OCI-LY7 (cell line): ENCODE data around the gene ATP6V0A4. TPM values are rescaled to one million over a fixed set of nuclear protein-coding genes. Genes with fewer than 3 reads are reported as not detected.

Experiments used
- BruUV-seq: library from RNA; stranded (reverse); fragments of 400-500 nt; replicated peaks from 2 replicates; lab custom pipeline; 2021; lab: Mats Ljungman, UMichigan
- CTCF ChIA-PET: fragments of 300-600 bp; sonication (Branson Sonifier 250); formaldehyde crosslinking; loops from one replicate; lab custom pipeline; 2022; ENCODE audit warnings: antibody characterized with exemption; ENCODE audit not compliant: unreplicated experiment; lab: Charles Lee
- POLR2A ChIA-PET: fragments of 300-600 bp; sonication (Branson Sonifier 250); formaldehyde crosslinking; loops from one replicate; lab custom pipeline; 2022; ENCODE audit warnings: antibody characterized with exemption; lab: Charles Lee
- DNase-seq: peaks from one replicate; pipeline ENCODE4 v3.0.0-alpha.2; 2015; ENCODE audit warnings: low spot score
- H2AFZ ChIP-seq: fragments of 200-600 bp; sonication (generic), shearing (Covaris generic); 2 replicates; pipeline ENCODE4 v1.6.1; 2014; ENCODE audit warnings: mild to moderate bottlenecking, antibody characterized with exemption, low read length, moderate library complexity
- H3K27ac ChIP-seq: fragments of 200-600 bp; sonication (generic); 2 replicates; pipeline ENCODE4 v1.5.1; 2014; ENCODE audit warnings: mixed run types, low read depth, mild to moderate bottlenecking, moderate library complexity, low read length, inconsistent platforms; ENCODE audit not compliant: poor library complexity, severe bottlenecking
- H3K36me3 ChIP-seq: fragments of 200-600 bp; sonication (generic); 2 replicates; pipeline ENCODE4 v1.6.1; 2014; ENCODE audit warnings: mild to moderate bottlenecking, antibody characterized with exemption, low read length, moderate library complexity, mixed read lengths; ENCODE audit not compliant: insufficient read depth
- H3K4me1 ChIP-seq: fragments of 200-600 bp; sonication (generic); 2 replicates; pipeline ENCODE4 v1.5.1; 2014; ENCODE audit warnings: mild to moderate bottlenecking, low read length; ENCODE audit not compliant: insufficient read depth, poor library complexity, severe bottlenecking
- H3K4me2 ChIP-seq: fragments of 200-600 bp; sonication (generic); 2 replicates; pipeline ENCODE4 v1.6.1; 2014; ENCODE audit warnings: mild to moderate bottlenecking, low read length
- H3K4me3 ChIP-seq: fragments of 200-600 bp; sonication (generic); 2 replicates; pipeline ENCODE4 v1.5.1; 2014; ENCODE audit warnings: mild to moderate bottlenecking, low read depth, low read length; ENCODE audit not compliant: poor library complexity, severe bottlenecking
- H3K79me2 ChIP-seq: fragments of 200-600 bp; sonication (generic); 2 replicates; pipeline ENCODE4 v1.6.1; 2016; ENCODE audit warnings: low read depth, mild to moderate bottlenecking, low read length, moderate library complexity, mixed read lengths; ENCODE audit not compliant: insufficient read depth
- H3K9me2 ChIP-seq: fragments of 200-600 bp; sonication (generic); 2 replicates; pipeline ENCODE4 v1.6.1; 2016; ENCODE audit warnings: mild to moderate bottlenecking, low read length, mixed read lengths; ENCODE audit not compliant: insufficient read depth
- H3K9me3 ChIP-seq: fragments of 200-600 bp; sonication (generic); 2 replicates; pipeline ENCODE4 v1.6.1; 2014; ENCODE audit warnings: mild to moderate bottlenecking, mixed run types, low read length, mixed read lengths
- H4K20me1 ChIP-seq: fragments of 200-600 bp; sonication (generic); 2 replicates; pipeline ENCODE4 v1.6.1; 2014; ENCODE audit warnings: mild to moderate bottlenecking, antibody characterized with exemption, low read length, moderate library complexity, mixed read lengths; ENCODE audit not compliant: insufficient read depth
- CTCF ChIP-seq: fragments of 200-600 bp; sonication (generic); conservative IDR thresholded peaks from 2 replicates; pipeline ENCODE4 v1.5.1; 2014; ENCODE audit warnings: mild to moderate bottlenecking, antibody characterized with exemption, low read length, moderate library complexity, mixed read lengths
- EZH2phosphoT487 ChIP-seq: fragments of 200-600 bp; sonication (generic); IDR thresholded peaks from 2 replicates; pipeline ENCODE4 v1.6.1; 2018; ENCODE audit warnings: low read depth, borderline replicate concordance, mild to moderate bottlenecking, mixed run types, antibody characterized with exemption, low read length, moderate library complexity, mixed read lengths
- intact Hi-C: fragments of 100-400 bp; cut with micrococcal nuclease; formaldehyde crosslinking; loops from one replicate; pipeline ENCODE4 v1.10.0; 2022; ENCODE audit not compliant: unreplicated experiment
- total RNA-seq, 2 experiments: library from RNA; depleted of rRNA in 1 of 2; stranded (reverse); fragments of >200 nt in 1 of 2; shearing (Covaris generic) in 1 of 2; gene quantifications; 2 replicates each; pipeline ENCODE4 v1.2.3, GENCODE V29; 2014 to 2022

The ATP6V0A4 gene
- total RNA-seq, 2 experiments from 2014 or later: not detected

GRCh38 chr7:138828302-138828701, 30.3 kb upstream of the ATP6V0A4 start:
- H3K4me2 ChIP-seq: no peak overlapping the region
- TF ChIP-seq EZH2phosphoT487 (no peak), CTCF (no peak)
- no peak for DNase-seq
- no peaks in the 10 kb centered on the region for H3K4me1 ChIP-seq
- H3K4me3 ChIP-seq: no peak overlapping the region
- intact Hi-C loops: no loop called here
- H3K27ac ChIP-seq: no peak overlapping the region
- no peaks in the 10 kb centered on the region for H3K9me2 ChIP-seq
- no peaks in the 10 kb centered on the region for H4K20me1 ChIP-seq
- H2AFZ ChIP-seq: no peak overlapping the region
- no peaks in the 10 kb centered on the region for H3K79me2 ChIP-seq
- H3K36me3 ChIP-seq: no peaks in the 10 kb centered on the region
- no peaks in the 10 kb centered on the region for H3K9me3 ChIP-seq
- BruUV-seq: no TSS peak
- ChIA-PET CTCF (no interaction called here), POLR2A (interaction anchor here (1.3 kb wide), 1 partner anchor 9 kb away, joined by 3 read pairs; no protein-coding TSS in a partner anchor)

GRCh38 chr7:138825049-138825721, 27.2 kb upstream of the ATP6V0A4 start:
- no peak overlapping the region for H3K4me2 ChIP-seq
- intact Hi-C loops: no loop called here
- TF ChIP-seq CTCF (no peak), EZH2phosphoT487 (no peak)

GRCh38 chr7:138822867-138823535, 25.0 kb upstream of the ATP6V0A4 start:
- Histone ChIP-seq H4K20me1 (no peaks in the 10 kb centered on the region), H3K79me2 (no peaks in the 10 kb centered on the region), H3K36me3 (no peaks in the 10 kb centered on the region), H2AFZ (no peak overlapping the region), H3K9me2 (no peaks in the 10 kb centered on the region), H3K4me3 (no peak overlapping the region), H3K27ac (no peak overlapping the region), H3K9me3 (no peaks in the 10 kb centered on the region), H3K4me1 (no peaks in the 10 kb centered on the region), H3K4me2 (no peak overlapping the region)
- TF ChIP-seq EZH2phosphoT487 (no peak), CTCF (no peak)
- no peak for DNase-seq
- intact Hi-C loops: no loop called here
- BruUV-seq: no TSS peak
- ChIA-PET POLR2A (interaction anchor here (0.7 kb wide), 1 partner anchor 1534 kb away, joined by 4 read pairs; no protein-coding TSS in a partner anchor), CTCF (no interaction called here)

More at GRCh38 chr7:138825049-138825721, 27.2 kb upstream of the ATP6V0A4 start:
- no peaks in the 10 kb centered on the region for H4K20me1 ChIP-seq
- H3K4me3 ChIP-seq: no peak overlapping the region
- DNase-seq: no peak
- H3K36me3 ChIP-seq: no peaks in the 10 kb centered on the region
- H3K9me2 ChIP-seq: no peaks in the 10 kb centered on the region
- ChIA-PET CTCF (no interaction called here), POLR2A (no interaction called here)
- H3K27ac ChIP-seq: no peak overlapping the region
- no peaks in the 10 kb centered on the region for H3K4me1 ChIP-seq
- no peaks in the 10 kb centered on the region for H3K9me3 ChIP-seq
- H2AFZ ChIP-seq: no peak overlapping the region
- no peaks in the 10 kb centered on the region for H3K79me2 ChIP-seq
- no TSS peak for BruUV-seq
